Measurements from ENCODE around the gene CDKN2A.

DNA sequence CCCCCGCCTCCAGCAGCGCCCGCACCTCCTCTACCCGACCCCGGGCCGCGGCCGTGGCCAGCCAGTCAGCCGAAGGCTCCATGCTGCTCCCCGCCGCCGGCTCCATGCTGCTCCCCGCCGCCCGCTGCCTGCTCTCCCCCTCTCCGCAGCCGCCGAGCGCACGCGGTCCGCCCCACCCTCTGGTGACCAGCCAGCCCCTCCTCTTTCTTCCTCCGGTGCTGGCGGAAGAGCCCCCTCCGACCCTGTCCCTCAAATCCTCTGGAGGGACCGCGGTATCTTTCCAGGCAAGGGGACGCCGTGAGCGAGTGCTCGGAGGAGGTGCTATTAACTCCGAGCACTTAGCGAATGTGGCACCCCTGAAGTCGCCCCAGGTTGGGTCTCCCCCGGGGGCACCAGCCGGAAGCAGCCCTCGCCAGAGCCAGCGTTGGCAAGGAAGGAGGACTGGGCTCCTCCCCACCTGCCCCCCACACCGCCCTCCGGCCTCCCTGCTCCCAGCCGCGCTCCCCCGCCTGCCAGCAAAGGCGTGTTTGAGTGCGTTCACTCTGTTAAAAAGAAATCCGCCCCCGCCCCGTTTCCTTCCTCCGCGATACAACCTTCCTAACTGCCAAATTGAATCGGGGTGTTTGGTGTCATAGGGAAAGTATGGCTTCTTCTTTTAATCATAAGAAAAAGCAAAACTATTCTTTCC lies 19.3 kb downstream of the CDKN2A start:
- TF ChIP-seq CTCF (IDR thresholded peaks at IDR 0.05) (no peak), EZH2 (IDR thresholded peaks at IDR 0.05; ENCODE audit: borderline replicate concordance, insufficient read depth, low read depth, low read length, poor library complexity, severe bottlenecking) (no peak)
